Esophagus squamous epithelium (tissue), 5 donors: ENCODE results near the gene PEAK3. TPM values are rescaled to one million over a fixed set of nuclear protein-coding genes. Genes with fewer than 3 reads are reported as not detected.
A peak's percentile ranks its signal among the peaks of the same experiment; 100 is the strongest.

ENCODE experiments used
- DNase-seq: peaks from one replicate; lab custom pipeline; 2025; lab: John Stamatoyannopoulos, UW
- H3K27ac ChIP-seq, 4 donors: fragments of 200-600 bp; sonication (generic); one replicate each; pipeline ENCODE4 v1.5.1; 2016 to 2019; ENCODE audit warnings: mild to moderate bottlenecking in 1 of 4
- H3K27me3 ChIP-seq, 4 donors: fragments of 200-600 bp; sonication (generic); 1 replicate in 3 of 4; 2 replicates in 1 of 4; pipeline versions ENCODE4 v1.5.1 to v1.6.0; 2017 to 2021; ENCODE audit warnings: antibody characterized with exemption in 1 of 4
- H3K36me3 ChIP-seq, 3 donors: fragments of 200-600 bp; sonication (generic); one replicate each; pipeline ENCODE4 v1.5.1; 2016 to 2019
- H3K4me1 ChIP-seq, 3 donors: fragments of 200-600 bp; sonication (generic); one replicate each; pipeline ENCODE4 v1.5.1; 2017 to 2019
- H3K4me3 ChIP-seq, 4 donors: fragments of 200-600 bp; sonication (generic); 1 replicate in 3 of 4; 2 replicates in 1 of 4; pipeline ENCODE4 v1.5.1; 2016 to 2019; ENCODE audit warnings: mild to moderate bottlenecking in 2 of 4, moderate library complexity in 1 of 4
- H3K9me3 ChIP-seq, 3 donors: fragments of 200-600 bp; sonication (generic); one replicate each; pipeline ENCODE4 v1.5.1; 2016 to 2019
- POLR2A ChIP-seq, 4 donors: fragments of 450-650 bp; IDR thresholded peaks; one replicate each; pipeline ENCODE4 v1.6.1; 2017; ENCODE audit warnings: antibody characterized with exemption in 4 of 4, mild to moderate bottlenecking in 4 of 4, moderate library complexity in 3 of 4
- WGBS, 2 donors: methylation state at CpG; one replicate each; pipeline ENCODE4 v1.1.5; 2018; 5-methylcytosine and 5-hydroxymethylcytosine counted together
- intact Hi-C: fragments of 100-400 bp; cut with DNase I; formaldehyde crosslinking; loops from one replicate; pipeline ENCODE4 v1.15.0; 2022
- total RNA-seq, 4 donors: library from RNA; depleted of rRNA; stranded (reverse); fragments of >200 nt; gene quantifications; one replicate each; pipeline ENCODE4 v1.1.0, GENCODE V29; 2016
- TF ChIP-seq, protein P1 (sequence below), 6 experiments: fragments of 450-650 bp in 4 of 6; fragments of 200-600 bp in 2 of 6; sonication (generic) in 2 of 6; IDR thresholded peaks; one replicate each; pipeline ENCODE4 v1.5.1; 2016 to 2019; ENCODE audit warnings: antibody characterized with exemption in 6 of 6, mild to moderate bottlenecking in 4 of 6, moderate library complexity in 4 of 6
- donor health status: DM: yes; HTN: yes; CAD: no.

Gene PEAK3
- total RNA-seq, 4 donors from 2014 or later, result 0.32 to 0.40 (median 0.38) TPM; not detected in 1

DNA sequence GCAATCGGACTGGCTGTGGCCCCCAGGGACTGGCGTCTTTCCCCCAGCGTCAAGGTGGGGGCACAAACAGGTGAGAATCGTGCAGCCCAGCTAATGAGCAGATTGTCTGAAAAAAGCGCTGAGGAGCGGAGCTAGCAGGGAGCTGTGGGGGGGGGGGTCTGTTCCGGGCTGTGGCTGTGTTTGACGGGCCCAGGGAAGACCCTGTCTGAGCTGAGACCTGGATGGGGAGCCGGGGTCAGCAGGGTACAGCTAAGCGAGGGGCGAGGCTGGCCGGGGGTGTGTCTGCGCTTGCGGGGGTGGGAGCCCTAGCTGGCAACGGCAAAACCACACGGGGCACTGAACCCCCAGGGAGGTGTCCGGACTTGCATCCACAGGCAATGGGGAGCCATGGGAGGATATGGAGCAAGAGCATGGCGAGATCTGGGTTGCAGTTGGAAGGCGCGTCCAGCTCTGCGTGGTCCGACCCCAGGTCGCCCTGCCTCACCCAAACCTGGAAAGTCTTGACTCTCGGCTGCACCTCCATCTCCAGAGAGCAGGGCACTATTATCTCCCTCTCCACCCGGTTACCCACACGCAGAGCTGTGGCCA, 21.3 kb upstream of the PEAK3 start:
- intact Hi-C loops, result no loop called here
- no peaks in the 10 kb centered on the region for H3K9me3 ChIP-seq
- H3K36me3 ChIP-seq, result no peaks in the 10 kb centered on the region
- WGBS, 2 donors, result 72 to 83% methylated on average over 14 to 19 of the region's 26 CpGs
- H3K4me1 ChIP-seq, result peaks cover 8 to 21% (median 13%) of the 10 kb centered on the region in 3 donors
- no peak overlapping the region for H3K4me3 ChIP-seq
- no peak for DNase-seq
- no peak overlapping the region for H3K27ac ChIP-seq
- TF ChIP-seq POLR2A (IDR thresholded peaks at IDR 0.05), result no peak
- TF ChIP-seq, protein P1, sequence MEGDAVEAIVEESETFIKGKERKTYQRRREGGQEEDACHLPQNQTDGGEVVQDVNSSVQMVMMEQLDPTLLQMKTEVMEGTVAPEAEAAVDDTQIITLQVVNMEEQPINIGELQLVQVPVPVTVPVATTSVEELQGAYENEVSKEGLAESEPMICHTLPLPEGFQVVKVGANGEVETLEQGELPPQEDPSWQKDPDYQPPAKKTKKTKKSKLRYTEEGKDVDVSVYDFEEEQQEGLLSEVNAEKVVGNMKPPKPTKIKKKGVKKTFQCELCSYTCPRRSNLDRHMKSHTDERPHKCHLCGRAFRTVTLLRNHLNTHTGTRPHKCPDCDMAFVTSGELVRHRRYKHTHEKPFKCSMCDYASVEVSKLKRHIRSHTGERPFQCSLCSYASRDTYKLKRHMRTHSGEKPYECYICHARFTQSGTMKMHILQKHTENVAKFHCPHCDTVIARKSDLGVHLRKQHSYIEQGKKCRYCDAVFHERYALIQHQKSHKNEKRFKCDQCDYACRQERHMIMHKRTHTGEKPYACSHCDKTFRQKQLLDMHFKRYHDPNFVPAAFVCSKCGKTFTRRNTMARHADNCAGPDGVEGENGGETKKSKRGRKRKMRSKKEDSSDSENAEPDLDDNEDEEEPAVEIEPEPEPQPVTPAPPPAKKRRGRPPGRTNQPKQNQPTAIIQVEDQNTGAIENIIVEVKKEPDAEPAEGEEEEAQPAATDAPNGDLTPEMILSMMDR (IDR thresholded peaks at IDR 0.05), result no peak
- peaks cover 0 to 79% (median 16%) of the 10 kb centered on the region in 4 donors for H3K27me3 ChIP-seq

DNA sequence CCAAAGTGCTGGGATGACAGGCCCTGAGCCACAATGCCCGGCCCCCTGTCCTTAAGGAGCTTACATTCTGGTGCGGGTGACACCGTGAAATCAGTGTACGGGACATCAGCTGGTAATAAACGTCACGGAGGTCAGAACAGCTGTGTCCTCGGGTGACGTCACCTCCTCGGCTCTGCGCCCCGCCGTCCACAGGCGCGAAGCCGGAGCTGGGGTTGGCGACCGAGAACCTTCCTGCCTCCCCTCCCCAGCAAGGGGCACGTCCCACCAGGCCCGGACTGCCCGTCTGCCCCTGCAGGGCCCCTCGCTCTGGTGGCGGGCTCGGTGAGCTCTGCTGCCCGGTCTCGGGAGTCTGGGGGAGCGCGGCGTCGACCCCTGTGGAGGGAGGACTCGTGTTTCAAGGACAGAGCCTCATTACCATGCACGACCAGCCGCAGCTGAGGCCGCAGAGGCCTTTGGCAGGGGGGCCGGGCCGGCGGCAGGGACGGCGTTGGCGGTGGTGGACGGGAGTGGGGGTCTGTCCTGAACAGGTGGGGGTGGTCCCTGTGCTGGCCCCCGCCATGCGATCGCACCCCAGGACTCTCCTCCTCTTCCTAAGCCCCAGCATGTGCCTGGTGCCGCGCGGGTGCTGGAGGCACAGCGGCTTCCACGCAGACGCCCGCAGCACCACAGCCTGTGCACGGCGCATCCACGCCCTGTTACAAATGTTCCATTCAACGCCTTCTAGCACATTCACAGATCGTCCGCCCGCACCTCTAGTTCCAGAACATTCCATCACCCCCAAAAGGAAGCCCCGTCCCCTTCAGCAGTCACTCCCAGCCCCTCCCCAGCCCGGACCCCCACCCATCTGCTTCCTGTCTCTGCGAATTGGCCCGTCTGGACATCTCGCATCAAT, 20.6 kb upstream of the PEAK3 start:
- no peaks in the 10 kb centered on the region for H3K9me3 ChIP-seq
- H3K27ac ChIP-seq, result no peak overlapping the region
- peak overlapping the region in 2 of 4 donors; percentile 5 to 49 for H3K4me3 ChIP-seq
- H3K4me1 ChIP-seq, result peaks cover 8 to 15% (median 10%) of the 10 kb centered on the region in 3 donors
- 17 to 33% methylated on average over 14 to 18 of the region's 62 CpGs for WGBS, 2 donors
- intact Hi-C loops, result no loop called here
- TF ChIP-seq, protein P1 (IDR thresholded peaks at IDR 0.05), result no peak
- no peak for TF ChIP-seq POLR2A (IDR thresholded peaks at IDR 0.05)
- no peak for DNase-seq
- H3K36me3 ChIP-seq, result no peaks in the 10 kb centered on the region
- peaks cover 0 to 72% (median 14%) of the 10 kb centered on the region in 4 donors for H3K27me3 ChIP-seq

DNA sequence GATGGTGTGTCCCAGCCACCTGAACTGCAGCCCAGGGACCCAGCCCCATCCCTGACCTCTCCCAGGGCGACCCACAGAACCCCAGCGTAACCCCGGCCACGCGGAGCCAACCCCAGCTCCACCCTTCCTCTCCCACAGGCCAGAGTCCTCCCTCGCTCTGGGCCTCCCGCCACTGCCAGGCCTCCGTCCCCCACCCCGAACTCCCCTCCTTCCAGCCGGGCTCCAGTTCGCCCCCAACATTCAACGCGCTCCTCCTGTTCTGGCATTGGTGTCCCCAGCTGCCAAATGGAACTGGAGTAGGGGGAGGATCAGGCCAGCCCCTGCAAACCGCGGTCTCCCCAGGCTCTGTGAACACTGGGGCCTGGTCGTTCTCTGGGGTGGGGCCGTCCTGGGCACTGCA, 18.6 kb upstream of the PEAK3 start:
- Histone ChIP-seq H3K36me3 (no peaks in the 10 kb centered on the region), H3K27me3 (peaks cover 0 to 62% (median 7%) of the 10 kb centered on the region in 4 donors), H3K4me3 (no peak overlapping the region), H3K27ac (no peak overlapping the region), H3K9me3 (no peaks in the 10 kb centered on the region), H3K4me1 (peaks cover 8 to 16% (median 9%) of the 10 kb centered on the region in 3 donors)
- 77 to 79% methylated on average over 15 to 16 of the region's 17 CpGs for WGBS, 2 donors
- no peak for DNase-seq
- TF ChIP-seq POLR2A (IDR thresholded peaks at IDR 0.05), result no peak
- intact Hi-C loops, result no loop called here

DNA sequence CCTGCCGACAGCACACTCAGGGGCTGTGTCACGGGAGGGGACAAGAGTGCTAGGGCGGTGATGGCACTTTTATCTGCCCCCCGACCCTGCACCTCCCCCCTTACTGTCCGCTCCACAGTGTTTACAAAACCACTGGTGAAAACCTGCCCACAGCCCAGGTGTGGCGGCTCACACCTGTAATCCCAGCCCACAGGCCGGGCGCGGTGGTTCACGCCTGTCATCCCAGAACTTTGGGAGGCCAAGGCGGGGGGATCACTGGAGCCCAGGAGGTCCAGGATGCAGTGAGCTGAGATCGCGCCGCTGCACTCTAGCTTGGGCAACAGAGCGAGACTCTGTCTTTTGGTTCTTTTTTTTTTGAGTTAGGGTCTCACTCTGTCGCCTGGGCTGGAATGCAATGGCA, 14.2 kb upstream of the PEAK3 start:
- peaks cover 4 to 65% (median 7%) of the 10 kb centered on the region in 4 donors for H3K27me3 ChIP-seq
- intact Hi-C loops, result no loop called here
- no peak overlapping the region for H3K4me3 ChIP-seq
- TF ChIP-seq, protein P1 (IDR thresholded peaks at IDR 0.05), result no peak
- no peak for TF ChIP-seq POLR2A (IDR thresholded peaks at IDR 0.05)
- peaks cover 2 to 30% (median 12%) of the 10 kb centered on the region in 3 donors for H3K4me1 ChIP-seq
- H3K36me3 ChIP-seq, result no peaks in the 10 kb centered on the region
- no peak overlapping the region for H3K27ac ChIP-seq
- DNase-seq, result no peak
- 88 to 97% methylated on average over 9 to 13 of the region's 16 CpGs for WGBS, 2 donors
- H3K9me3 ChIP-seq, result no peaks in the 10 kb centered on the region

GRCh38 chr19:2294687-2295335, 12.8 kb upstream of the PEAK3 start:
- H3K4me1 ChIP-seq, result peaks cover 14 to 44% (median 25%) of the 10 kb centered on the region in 3 donors
- peak overlapping the region in 2 of 4 donors; percentile 15 to 44 for H3K4me3 ChIP-seq
- no peaks in the 10 kb centered on the region for H3K36me3 ChIP-seq
- intact Hi-C loops, result no loop called here
- peak overlapping the region in 3 of 4 donors; percentile 28 to 44 (median 42) for H3K27ac ChIP-seq
- peaks cover 14 to 68% (median 17%) of the 10 kb centered on the region in 4 donors for H3K27me3 ChIP-seq
- 25 to 34% methylated on average over 14 to 16 of the region's 26 CpGs for WGBS, 2 donors
- no peaks in the 10 kb centered on the region for H3K9me3 ChIP-seq
- no peak for DNase-seq
- no peak for TF ChIP-seq POLR2A (IDR thresholded peaks at IDR 0.05)
- TF ChIP-seq, protein P1 (IDR thresholded peaks at IDR 0.05), result no peak
